Lower lobe of right lung (tissue), 2 donors: ENCODE measurements around the gene TAF5. TPM values are rescaled to one million over a fixed set of nuclear protein-coding genes. Genes with fewer than 3 reads are reported as not detected.
A peak's percentile ranks its signal among the peaks of the same experiment; 100 is the strongest.

Source experiments
- ATAC-seq, 2 donors: fragments of 200-7000 bp; cut with Tn5 transposase; one replicate each; pipeline ENCODE4 v1.9.1; 2020 to 2022; ENCODE audit warnings: mild to moderate bottlenecking in 2 of 2, moderate library complexity in 2 of 2
- DNase-seq: peaks from one replicate; pipeline ENCODE4 v3.0.0-alpha.2; 2020
- H3K27ac ChIP-seq: fragments of 200-600 bp; one replicate; pipeline ENCODE4 v1.8.0; 2022
- H3K27me3 ChIP-seq: fragments of 200-600 bp; one replicate; pipeline ENCODE4 v1.8.0; 2022; ENCODE audit warnings: low read depth
- H3K36me3 ChIP-seq: fragments of 200-600 bp; one replicate; pipeline ENCODE4 v1.8.0; 2022; ENCODE audit warnings: mild to moderate bottlenecking
- H3K4me1 ChIP-seq: fragments of 200-600 bp; one replicate; pipeline ENCODE4 v1.8.0; 2022
- H3K4me3 ChIP-seq: fragments of 200-600 bp; one replicate; pipeline ENCODE4 v1.8.0; 2022; ENCODE audit warnings: mild to moderate bottlenecking
- H3K9me3 ChIP-seq: fragments of 200-600 bp; one replicate; pipeline ENCODE4 v1.8.0; 2022
- CTCF ChIP-seq: fragments of 200-600 bp; IDR thresholded peaks from one replicate; pipeline ENCODE4 v1.8.0; 2022; ENCODE audit warnings: antibody characterized with exemption, mild to moderate bottlenecking
- intact Hi-C: fragments of 100-400 bp; cut with DNase I; formaldehyde crosslinking; loops from one replicate; pipeline ENCODE4 v1.11.0; 2022
- total RNA-seq: library from RNA; stranded (reverse); fragmentation: NEBNext Ultra II Directional; extraction: Animal tissue kit (Norgen Biotek cat#: 25700); gene quantifications from one replicate; pipeline ENCODE4 v1.2.1, GENCODE V29; 2021
- donor health status: DM: no; HTN: yes; CAD: no; lungs with severe emphysema.

Gene TAF5
- total RNA-seq, 1 donor from 2014 or later = 4.8 TPM

GRCh38 chr10:103396067-103396788 is 28.5 kb downstream of the TAF5 start, which contains the start of the genes ATP5MK and PDCD11:
TSS of gene ATP5MK (minus strand) at chr10:103396475. CDS start at chr10:103392457, 4,018 bp downstream.
TSS of gene PDCD11 (plus strand) at chr10:103396626. CDS start at chr10:103398427, 1,801 bp downstream.
- peak within 1 kb of the TSS; percentile 89 for H3K27ac ChIP-seq
- DNase-seq (peak; percentile 99), ATAC-seq (peak; percentile 100)
- TF ChIP-seq CTCF = peak; percentile 27
- H3K4me1 ChIP-seq = peaks cover 36% of the 10 kb centered on the region
- peak within 1 kb of the TSS; percentile 99 for H3K4me3 ChIP-seq
- H3K9me3 ChIP-seq = no peaks in the 10 kb centered on the region
- peaks cover 43% of the 10 kb centered on the region for H3K36me3 ChIP-seq
- no peaks in the 10 kb centered on the region for H3K27me3 ChIP-seq
- intact Hi-C loops = no loop called here

- Histone ChIP-seq H3K27me3 (no peaks in the 10 kb centered on the region), H3K4me3 (peak overlapping the region; percentile 99), H3K27ac (peak overlapping the region; percentile 89), H3K9me3 (no peaks in the 10 kb centered on the region), H3K36me3 (peaks cover 43% of the 10 kb centered on the region), H3K4me1 (peaks cover 36% of the 10 kb centered on the region)
- ATAC-seq (no peak), DNase-seq (no peak)
- TF ChIP-seq CTCF = no peak
- intact Hi-C loops = no loop called here
Measured at GRCh38 chr10:103396789-103397087, 29.0 kb downstream of the TAF5 start.

- Histone ChIP-seq H3K36me3 (peaks cover 43% of the 10 kb centered on the region), H3K27me3 (no peaks in the 10 kb centered on the region), H3K9me3 (no peaks in the 10 kb centered on the region), H3K4me1 (peaks cover 36% of the 10 kb centered on the region), H3K27ac (no peak overlapping the region), H3K4me3 (peak overlapping the region; percentile 99)
- DNase-seq = no peak
- intact Hi-C loops = no loop called here
- TF ChIP-seq CTCF = no peak
- no peak for ATAC-seq
Measured at GRCh38 chr10:103397191-103397825, 29.5 kb downstream of the TAF5 start.

GRCh38 chr10:103413564-103413963 is 45.8 kb downstream of the TAF5 start:
- Histone ChIP-seq H3K4me3 (no peak overlapping the region), H3K27me3 (no peaks in the 10 kb centered on the region), H3K27ac (no peak overlapping the region), H3K4me1 (no peaks in the 10 kb centered on the region), H3K36me3 (peaks cover 100% of the 10 kb centered on the region), H3K9me3 (no peaks in the 10 kb centered on the region)
- intact Hi-C loops = loop anchor here (10.0 kb wide), 1 partner anchor 71 kb away; no protein-coding TSS in a partner anchor
- no peak for TF ChIP-seq CTCF
- ATAC-seq (no peak), DNase-seq (no peak)

GRCh38 chr10:103415581-103415980 is 47.8 kb downstream of the TAF5 start:
- Histone ChIP-seq H3K4me3 (no peak overlapping the region), H3K27ac (no peak overlapping the region), H3K27me3 (no peaks in the 10 kb centered on the region), H3K4me1 (no peaks in the 10 kb centered on the region), H3K9me3 (no peaks in the 10 kb centered on the region), H3K36me3 (peaks cover 100% of the 10 kb centered on the region)
- no peak for TF ChIP-seq CTCF
- intact Hi-C loops = loop anchor here (10.0 kb wide), 1 partner anchor 69 kb away; no protein-coding TSS in a partner anchor
- ATAC-seq = no peak
- DNase-seq = no peak
